Astrocyte (in vitro differentiated cells and primary cell): ENCODE results near the gene SYTL2. TPM values are rescaled to one million over a fixed set of nuclear protein-coding genes. Genes with fewer than 3 reads are reported as not detected.

ENCODE experiments used
- DNase-seq: peaks from one replicate; pipeline ENCODE4 v3.0.0-alpha.2; 2010; ENCODE audit warnings: low read depth
- FAIRE-seq: peaks from 2 replicates; lab custom pipeline; 2011; peaks lifted over from hg19 to GRCh38; lab: Jason Lieb, UNC
- H2AFZ ChIP-seq: 2 replicates; pipeline ENCODE4 v1.6.0; 2012; ENCODE audit warnings: low read depth, low read length, inconsistent platforms
- H3K27ac ChIP-seq: 2 replicates; pipeline ENCODE4 v1.5.1; 2011; ENCODE audit warnings: low read depth, low read length, inconsistent platforms
- H3K27me3 ChIP-seq: 2 replicates; pipeline ENCODE4 v1.6.0; 2011; ENCODE audit warnings: low read length, inconsistent platforms; ENCODE audit not compliant: insufficient read depth
- H3K36me3 ChIP-seq: 2 replicates; pipeline ENCODE4 v1.5.1; 2011; ENCODE audit warnings: low read length, inconsistent platforms; ENCODE audit not compliant: insufficient read depth
- H3K4me1 ChIP-seq: 2 replicates; pipeline ENCODE4 v1.5.1; 2011; ENCODE audit warnings: low read length, inconsistent platforms; ENCODE audit not compliant: insufficient read depth
- H3K4me2 ChIP-seq: 2 replicates; pipeline ENCODE4 v1.6.0; 2012; ENCODE audit warnings: low read length, inconsistent platforms
- H3K4me3 ChIP-seq: 2 replicates; pipeline ENCODE4 v1.5.1; 2011; ENCODE audit warnings: low read depth, mild to moderate bottlenecking, low read length, inconsistent platforms; ENCODE audit not compliant: insufficient read depth
- H3K79me2 ChIP-seq: 2 replicates; pipeline ENCODE4 v1.6.0; 2012; ENCODE audit warnings: mild to moderate bottlenecking, low read length, inconsistent platforms; ENCODE audit not compliant: insufficient read depth
- H3K9ac ChIP-seq: 2 replicates; pipeline ENCODE4 v1.6.0; 2012; ENCODE audit warnings: mild to moderate bottlenecking, low read length, inconsistent platforms
- H3K9me3 ChIP-seq: 2 replicates; pipeline ENCODE4 v1.5.1; 2012; ENCODE audit warnings: low read depth, mild to moderate bottlenecking, low read length, inconsistent platforms; ENCODE audit not compliant: insufficient read depth
- H4K20me1 ChIP-seq: 2 replicates; pipeline ENCODE4 v1.6.0; 2012; ENCODE audit warnings: low read length, inconsistent platforms; ENCODE audit not compliant: insufficient read depth
- H3K27ac Mint-ChIP-seq: one replicate; pipeline ENCODE4 v1.8.0; 2021; ENCODE audit warnings: mild to moderate bottlenecking, mixed read lengths; ENCODE audit not compliant: unreplicated experiment
- H3K27me3 Mint-ChIP-seq: one replicate; pipeline ENCODE4 v1.8.0; 2021; ENCODE audit warnings: low read depth, mixed read lengths; ENCODE audit not compliant: unreplicated experiment
- H3K36me3 Mint-ChIP-seq: one replicate; pipeline ENCODE4 v1.8.0; 2021; ENCODE audit warnings: low read depth, mixed read lengths; ENCODE audit not compliant: unreplicated experiment
- H3K4me1 Mint-ChIP-seq: one replicate; pipeline ENCODE4 v1.8.0; 2021; ENCODE audit warnings: low read depth, mixed read lengths; ENCODE audit not compliant: unreplicated experiment
- H3K4me3 Mint-ChIP-seq: one replicate; pipeline ENCODE4 v1.8.0; 2021; ENCODE audit warnings: mild to moderate bottlenecking, moderate library complexity, mixed read lengths; ENCODE audit not compliant: unreplicated experiment
- H3K9me3 Mint-ChIP-seq: one replicate; pipeline ENCODE4 v1.8.0; 2021; ENCODE audit warnings: mild to moderate bottlenecking, mixed read lengths; ENCODE audit not compliant: unreplicated experiment
- CTCF ChIP-seq: IDR thresholded peaks from 2 replicates; pipeline ENCODE4 v1.5.1; 2011; ENCODE audit warnings: low read depth, mild to moderate bottlenecking, inconsistent platforms, low read length, moderate library complexity; ENCODE audit not compliant: insufficient read depth
- EZH2 ChIP-seq: IDR thresholded peaks from 2 replicates; pipeline ENCODE4 v1.6.1; 2012; ENCODE audit warnings: mild to moderate bottlenecking, low read length, inconsistent platforms; ENCODE audit not compliant: insufficient read depth
- total RNA-seq: library from RNA; stranded (reverse); gene quantifications from 2 replicates; pipeline ENCODE4 v1.2.1, GENCODE V29; 2021

The SYTL2 gene
- total RNA-seq, 1 donor from 2014 or later, result 36.9 TPM

GRCh38 chr11:85685820-85686459 lies 125.0 kb downstream of the SYTL2 start, which contains the start of gene CCDC89:
Gene CCDC89 (minus strand): TSS chr11:85686195. CDS start chr11:85686130, 65 bp downstream.
- Mint-ChIP-seq H3K27ac (peak within 1 kb of the TSS; percentile 10), H3K4me3 (no peak within 1 kb of the TSS), H3K4me1 (no peaks in the 10 kb centered on the region), H3K9me3 (peaks cover 1% of the 10 kb centered on the region), H3K36me3 (peaks cover 5% of the 10 kb centered on the region), H3K27me3 (no peaks in the 10 kb centered on the region)
- FAIRE-seq (peak; percentile 97), DNase-seq (peak; percentile 98)
- peak within 1 kb of the TSS; percentile 89 for H2AFZ ChIP-seq
- H3K9ac ChIP-seq, result peak within 1 kb of the TSS; percentile 76
- H3K79me2 ChIP-seq, result no peaks in the 10 kb centered on the region
- H3K4me2 ChIP-seq, result peak within 1 kb of the TSS; percentile 89
- no peak for TF ChIP-seq EZH2
- TF ChIP-seq CTCF, result no peak
- peaks cover 12% of the 10 kb centered on the region for H3K4me1 ChIP-seq
- H3K36me3 ChIP-seq, result no peaks in the 10 kb centered on the region
- no peaks in the 10 kb centered on the region for H3K9me3 ChIP-seq
- no peaks in the 10 kb centered on the region for H3K27me3 ChIP-seq
- H4K20me1 ChIP-seq, result no peaks in the 10 kb centered on the region
- peak within 1 kb of the TSS; percentile 71 for H3K4me3 ChIP-seq
- peak within 1 kb of the TSS; percentile 65 for H3K27ac ChIP-seq

- Histone ChIP-seq H3K27me3 (no peaks in the 10 kb centered on the region), H3K36me3 (no peaks in the 10 kb centered on the region), H3K4me1 (peaks cover 12% of the 10 kb centered on the region), H3K9me3 (no peaks in the 10 kb centered on the region), H3K4me3 (peak overlapping the region; percentile 71), H3K4me2 (peak overlapping the region; percentile 89), H2AFZ (peak overlapping the region; percentile 89), H3K9ac (peak overlapping the region; percentile 76), H3K79me2 (no peaks in the 10 kb centered on the region), H3K27ac (peak overlapping the region; percentile 65), H4K20me1 (no peaks in the 10 kb centered on the region)
- Mint-ChIP-seq H3K4me3 (no peak overlapping the region), H3K9me3 (peaks cover 1% of the 10 kb centered on the region), H3K4me1 (peaks cover 2% of the 10 kb centered on the region), H3K27ac (peak overlapping the region; percentile 10), H3K36me3 (peaks cover 2% of the 10 kb centered on the region), H3K27me3 (no peaks in the 10 kb centered on the region)
- TF ChIP-seq CTCF, result no peak
- no peak for TF ChIP-seq EZH2
- FAIRE-seq, result peak; percentile 32
- DNase-seq, result no peak
These were observed 125.7 kb downstream of the SYTL2 start for GRCh38 chr11:85685125-85685819.
